HepG2 (cell line): ENCODE data around the gene PRKG1. TPM values are rescaled to one million over a fixed set of nuclear protein-coding genes. Genes with fewer than 3 reads are reported as not detected.

Experiments
- ATAC-seq: fragments of 200-7000 bp; cut with Tn5 transposase; 3 replicates; pipeline ENCODE4 v1.9.1; 2020; ENCODE audit warnings: mild to moderate bottlenecking, moderate library complexity
- BruUV-seq: library from RNA; stranded (reverse); fragments of 400-500 nt; replicated peaks from 2 replicates; lab custom pipeline; 2021; lab: Mats Ljungman, UMichigan
- CTCF ChIA-PET: fragments of 300-600 bp; formaldehyde crosslinking; extraction: SDS; loops from one replicate; lab custom pipeline; 2021; ENCODE audit warnings: low total read pairs, inconsistent platforms, low intra/inter-chr PET ratio; lab: Yijun Ruan, JAX
- POLR2A ChIA-PET: fragments of 350-600 bp; sonication (Branson Sonifier 250); formaldehyde crosslinking; loops from one replicate; lab custom pipeline; 2020; ENCODE audit warnings: antibody characterized with exemption, inconsistent platforms; lab: Yijun Ruan, JAX
- DNase-seq: peaks from one replicate; pipeline ENCODE4 v3.0.0-alpha.2; 2015; ENCODE audit warnings: low spot score
- FAIRE-seq: peaks from 3 replicates; lab custom pipeline; 2011; peaks lifted over from hg19 to GRCh38; lab: Jason Lieb, UNC
- H2AFZ ChIP-seq: one replicate; pipeline ENCODE4 v1.6.1; 2011; ENCODE audit warnings: low read length, inconsistent platforms
- H3K27ac ChIP-seq: fragments of 300-600 bp; 3 replicates; pipeline ENCODE4 v1.8.0; 2011; ENCODE audit warnings: mixed run types, mild to moderate bottlenecking, mixed read lengths, low read length, inconsistent platforms; ENCODE audit not compliant: insufficient read depth; ENCODE audit errors: extremely low read length
- H3K27me3 ChIP-seq, 2 experiments: fragments of 200-600 bp in 1 of 2; 2 replicates in 1 of 2; 3 replicates in 1 of 2; pipeline versions ENCODE4 v1.6.0 to v1.8.0; 2011; ENCODE audit warnings: low read length in 2 of 2, mild to moderate bottlenecking in 2 of 2, moderate library complexity in 2 of 2, inconsistent platforms in 1 of 2; ENCODE audit not compliant: insufficient read depth in 2 of 2, control insufficient read depth in 1 of 2
- H3K36me3 ChIP-seq, 2 experiments: fragments of 200-600 bp in 1 of 2; replicated peaks in 1 of 2; 2 replicates in 1 of 2; 3 replicates in 1 of 2; pipeline versions ENCODE4 v1.5.1 to v1.8.0; 2011; ENCODE audit warnings: low read length in 2 of 2, inconsistent platforms in 1 of 2; ENCODE audit not compliant: insufficient read depth in 2 of 2, control insufficient read depth in 1 of 2
- H3K4me1 ChIP-seq: 2 replicates; pipeline ENCODE4 v1.5.1; 2012; ENCODE audit warnings: low read length, inconsistent platforms; ENCODE audit not compliant: insufficient read depth
- H3K4me2 ChIP-seq: 2 replicates; pipeline ENCODE4 v1.6.0; 2011; ENCODE audit warnings: low read depth, low read length, inconsistent platforms
- H3K4me3 ChIP-seq, 3 experiments: fragments of 200-600 bp in 1 of 3; sonication (generic), shearing (Covaris generic) in 1 of 3; replicated peaks in 1 of 3; 2 replicates each; pipeline ENCODE4 v1.5.1; 2011 to 2016; ENCODE audit warnings: low read length in 3 of 3, inconsistent platforms in 2 of 3, low read depth in 2 of 3, mild to moderate bottlenecking in 2 of 3, control low read depth in 1 of 3, mixed read lengths in 1 of 3; ENCODE audit not compliant: insufficient read depth in 1 of 3
- H3K79me2 ChIP-seq: one replicate; pipeline ENCODE4 v1.6.1; 2011; ENCODE audit warnings: low read length, inconsistent platforms; ENCODE audit not compliant: insufficient read depth
- H3K9ac ChIP-seq: 2 replicates; pipeline ENCODE4 v1.6.0; 2011; ENCODE audit warnings: mild to moderate bottlenecking, low read depth, low read length, inconsistent platforms; ENCODE audit not compliant: insufficient read depth
- H3K9me3 ChIP-seq: 2 replicates; pipeline ENCODE4 v1.5.1; 2012; ENCODE audit warnings: mild to moderate bottlenecking, low read length
- H4K20me1 ChIP-seq: 2 replicates; pipeline ENCODE4 v1.6.0; 2011; ENCODE audit warnings: inconsistent platforms, mild to moderate bottlenecking, low read length, moderate library complexity; ENCODE audit not compliant: insufficient read depth
- CHCHD3 ChIP-seq: sonication (generic); formaldehyde crosslinking; IDR thresholded peaks from 2 replicates; pipeline ENCODE4 v1.8.0; 2022; ENCODE audit warnings: mild to moderate bottlenecking, missing genetic modification reagents, moderate library complexity
- FLYWCH1 ChIP-seq: sonication (generic); formaldehyde crosslinking; IDR thresholded peaks from 2 replicates; pipeline ENCODE4 v1.8.1; 2023; ENCODE audit warnings: mild to moderate bottlenecking, missing genetic modification reagents
- HHEX ChIP-seq: IDR thresholded peaks from 2 replicates; pipeline ENCODE4 v1.6.1; 2016; ENCODE audit warnings: control low read depth
- HMG20B ChIP-seq: conservative IDR thresholded peaks from 2 replicates; pipeline ENCODE4 v1.6.1; 2016; ENCODE audit warnings: missing genetic modification reagents, missing compliant biosample characterization
- MED13 ChIP-seq: sonication (generic); formaldehyde crosslinking; IDR thresholded peaks from 2 replicates; pipeline ENCODE4 v1.5.0; 2020; ENCODE audit warnings: missing genetic modification reagents
- MEF2D ChIP-seq: sonication (generic); formaldehyde crosslinking; IDR thresholded peaks from 2 replicates; pipeline ENCODE4 v1.5.1; 2020; ENCODE audit warnings: mild to moderate bottlenecking, missing genetic modification reagents
- SP140L ChIP-seq: sonication (generic); formaldehyde crosslinking; IDR thresholded peaks from 2 replicates; pipeline ENCODE4 v1.4.0; 2020; ENCODE audit warnings: missing genetic modification reagents, borderline replicate concordance
- SP2 ChIP-seq: sonication (generic); formaldehyde crosslinking; IDR thresholded peaks from 2 replicates; pipeline ENCODE4 v1.5.1; 2020; ENCODE audit warnings: mild to moderate bottlenecking, missing genetic modification reagents
- TRAFD1 ChIP-seq: sonication (generic); formaldehyde crosslinking; IDR thresholded peaks from 2 replicates; pipeline ENCODE4 v1.5.1; 2020; ENCODE audit warnings: missing genetic modification reagents, mild to moderate bottlenecking, borderline replicate concordance
- TRIM24 ChIP-seq: sonication (generic); formaldehyde crosslinking; IDR thresholded peaks from 2 replicates; pipeline ENCODE4 v1.8.0; 2022; ENCODE audit warnings: mild to moderate bottlenecking, missing genetic modification reagents
- U2AF1 ChIP-seq: fragments of 200-400 bp; formaldehyde crosslinking; optimal IDR thresholded peaks from 2 replicates; pipeline ENCODE3; 2017; ENCODE audit warnings: mild to moderate bottlenecking, low read depth, low read length
- ZFP41 ChIP-seq: sonication (generic); formaldehyde crosslinking; IDR thresholded peaks from 2 replicates; pipeline ENCODE4 v1.4.0; 2020; ENCODE audit warnings: mild to moderate bottlenecking, missing genetic modification reagents, borderline replicate concordance
- ZKSCAN1 ChIP-seq: fragments of 150-350 bp; IDR thresholded peaks from 2 replicates; pipeline ENCODE4 v1.6.1; 2014; ENCODE audit warnings: low read length
- ZSCAN22 ChIP-seq: sonication (generic); formaldehyde crosslinking; IDR thresholded peaks from 2 replicates; pipeline ENCODE4 v1.4.0; 2020; ENCODE audit warnings: mild to moderate bottlenecking, missing genetic modification reagents
- WGBS: methylation state at CpG from one replicate; pipeline ENCODE4 v1.1.6; 2017; ENCODE audit warnings: low lambda C conversion rate; 5-methylcytosine and 5-hydroxymethylcytosine counted together
- in situ Hi-C: cut with HindIII; loops from 2 replicates; pipeline ENCODE4 v1.10.0; 2017; ENCODE audit warnings: low pct_unique_long_range_greater_than_20kb; ENCODE audit not compliant: extremely low pct_ligation_motif_present
- intact Hi-C: fragments of 100-400 bp; cut with micrococcal nuclease; formaldehyde crosslinking; loops from one replicate; pipeline ENCODE4 v1.10.0; 2022; ENCODE audit not compliant: unreplicated experiment
- polyA plus RNA-seq, 8 experiments: library from polyadenylated mRNA; depleted of rRNA in 3 of 8; stranded (reverse) in 7 of 8; unstranded in 1 of 8; fragments of >200 nt; fragmentation: Illumina TruSeq in 4 of 8; extraction: Trizol in 4 of 8; gene quantifications; 2 replicates each; pipeline versions ENCODE4 v1.2.1 to v1.2.3, GENCODE V29; 2011 to 2016; ENCODE audit warnings: low read depth in 4 of 8, missing spikeins in 1 of 8, mixed read lengths in 1 of 8; ENCODE audit not compliant: insufficient read depth in 1 of 8
- total RNA-seq, 5 experiments: library from RNA; depleted of rRNA; stranded (reverse); fragments of >200 nt; fragmentation: Illumina TruSeq; extraction: Trizol; gene quantifications; 2 replicates each; pipeline ENCODE4 v1.2.3, GENCODE V29; 2016; ENCODE audit warnings: low read depth in 1 of 5
- TF ChIP-seq, protein P1 (sequence below): sonication (generic); formaldehyde crosslinking; IDR thresholded peaks from 2 replicates; pipeline ENCODE4 v1.4.0; 2020; ENCODE audit warnings: missing genetic modification reagents, borderline replicate concordance
- TF ChIP-seq, protein P2 (sequence below): IDR thresholded peaks from 2 replicates; pipeline ENCODE4 v1.6.1; 2016; ENCODE audit warnings: low read depth

The PRKG1 gene
- total and polyA plus RNA-seq, 2 of the 13 experiments (the other 11 are each of a cell fraction or from before 2014, with no cell fraction given), result 0.01 TPM; not detected in 1

- TF ChIP-seq TRIM24 (no peak), ZKSCAN1 (no peak)
Measured at GRCh38 chr10:51106311-51106945, 32.1 kb downstream of the PRKG1 start (continued).

- in situ Hi-C loops, result no loop called here
- FAIRE-seq, result no peak
Measured at GRCh38 chr10:51108406-51108805, 34.1 kb downstream of the PRKG1 start.

More at GRCh38 chr10:51108406-51108805, 34.1 kb downstream of the PRKG1 start:
- no TSS peak for BruUV-seq
- Histone ChIP-seq H3K9me3 (no peaks in the 10 kb centered on the region), H3K4me2 (no peak overlapping the region), H3K36me3 (no peaks in the 10 kb centered on the region), H3K27me3 (no peaks in the 10 kb centered on the region; a peak in 1 of 5 replicates), H4K20me1 (no peaks in the 10 kb centered on the region), H3K27ac (no peak overlapping the region), H3K79me2 (no peaks in the 10 kb centered on the region), H2AFZ (no peak overlapping the region), H3K4me1 (no peaks in the 10 kb centered on the region), H3K4me3 (no peak overlapping the region), H3K9ac (no peak overlapping the region)
- POLR2A ChIA-PET, result no interaction called here
- DNase-seq (no peak), ATAC-seq (no peak)
- 0% methylated on average over 1 of the region's 1 CpG for WGBS
- intact Hi-C loops, result no loop called here
- TF ChIP-seq ZFP41 (no peak), SP2 (CRISPR knock-in tag) (no peak), ZSCAN22 (no peak), SP140L (CRISPR knock-in tag) (no peak), HMG20B (CRISPR knock-in tag) (no peak), FLYWCH1 (no peak), TRAFD1 (CRISPR knock-in tag) (no peak), HHEX (CRISPR knock-in tag) (no peak), CHCHD3 (CRISPR knock-in tag) (no peak), MEF2D (no peak), MED13 (CRISPR knock-in tag) (no peak), U2AF1 (no peak)
- TF ChIP-seq, protein P1, sequence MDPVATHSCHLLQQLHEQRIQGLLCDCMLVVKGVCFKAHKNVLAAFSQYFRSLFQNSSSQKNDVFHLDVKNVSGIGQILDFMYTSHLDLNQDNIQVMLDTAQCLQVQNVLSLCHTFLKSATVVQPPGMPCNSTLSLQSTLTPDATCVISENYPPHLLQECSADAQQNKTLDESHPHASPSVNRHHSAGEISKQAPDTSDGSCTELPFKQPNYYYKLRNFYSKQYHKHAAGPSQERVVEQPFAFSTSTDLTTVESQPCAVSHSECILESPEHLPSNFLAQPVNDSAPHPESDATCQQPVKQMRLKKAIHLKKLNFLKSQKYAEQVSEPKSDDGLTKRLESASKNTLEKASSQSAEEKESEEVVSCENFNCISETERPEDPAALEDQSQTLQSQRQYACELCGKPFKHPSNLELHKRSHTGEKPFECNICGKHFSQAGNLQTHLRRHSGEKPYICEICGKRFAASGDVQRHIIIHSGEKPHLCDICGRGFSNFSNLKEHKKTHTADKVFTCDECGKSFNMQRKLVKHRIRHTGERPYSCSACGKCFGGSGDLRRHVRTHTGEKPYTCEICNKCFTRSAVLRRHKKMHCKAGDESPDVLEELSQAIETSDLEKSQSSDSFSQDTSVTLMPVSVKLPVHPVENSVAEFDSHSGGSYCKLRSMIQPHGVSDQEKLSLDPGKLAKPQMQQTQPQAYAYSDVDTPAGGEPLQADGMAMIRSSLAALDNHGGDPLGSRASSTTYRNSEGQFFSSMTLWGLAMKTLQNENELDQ (CRISPR knock-in tag), result no peak
- TF ChIP-seq, protein P2, sequence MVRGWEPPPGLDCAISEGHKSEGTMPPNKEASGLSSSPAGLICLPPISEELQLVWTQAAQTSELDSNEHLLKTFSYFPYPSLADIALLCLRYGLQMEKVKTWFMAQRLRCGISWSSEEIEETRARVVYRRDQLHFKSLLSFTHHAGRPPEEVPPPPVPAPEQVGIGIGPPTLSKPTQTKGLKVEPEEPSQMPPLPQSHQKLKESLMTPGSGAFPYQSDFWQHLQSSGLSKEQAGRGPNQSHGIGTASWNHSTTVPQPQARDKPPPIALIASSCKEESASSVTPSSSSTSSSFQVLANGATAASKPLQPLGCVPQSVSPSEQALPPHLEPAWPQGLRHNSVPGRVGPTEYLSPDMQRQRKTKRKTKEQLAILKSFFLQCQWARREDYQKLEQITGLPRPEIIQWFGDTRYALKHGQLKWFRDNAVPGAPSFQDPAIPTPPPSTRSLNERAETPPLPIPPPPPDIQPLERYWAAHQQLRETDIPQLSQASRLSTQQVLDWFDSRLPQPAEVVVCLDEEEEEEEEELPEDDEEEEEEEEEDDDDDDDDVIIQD (CRISPR knock-in tag), result no peak
- CTCF ChIA-PET, result no interaction called here
